ENCODE results near the gene R3HDM4.
"Not testable (repeated sequence)": the region's sequence is repeated elsewhere in the genome, so short reads cannot be mapped to it uniquely, and the experiment has no call there.

R3HDM4 gene

GRCh38 chr19:858284-858683, 54.7 kb downstream of the R3HDM4 start:
- DNase-seq (ENCODE audit: low read depth): no peak

GRCh38 chr19:855566-856120, 57.4 kb downstream of the R3HDM4 start:
- DNase-seq (ENCODE audit: low read depth): no peak

- no peak for DNase-seq (ENCODE audit: low read depth)
These were observed 57.9 kb downstream of the R3HDM4 start for GRCh38 chr19:855142-855541.

GRCh38 chr19:854549-854948, 58.5 kb downstream of the R3HDM4 start:
- no peak for DNase-seq (ENCODE audit: low read depth)

DNA sequence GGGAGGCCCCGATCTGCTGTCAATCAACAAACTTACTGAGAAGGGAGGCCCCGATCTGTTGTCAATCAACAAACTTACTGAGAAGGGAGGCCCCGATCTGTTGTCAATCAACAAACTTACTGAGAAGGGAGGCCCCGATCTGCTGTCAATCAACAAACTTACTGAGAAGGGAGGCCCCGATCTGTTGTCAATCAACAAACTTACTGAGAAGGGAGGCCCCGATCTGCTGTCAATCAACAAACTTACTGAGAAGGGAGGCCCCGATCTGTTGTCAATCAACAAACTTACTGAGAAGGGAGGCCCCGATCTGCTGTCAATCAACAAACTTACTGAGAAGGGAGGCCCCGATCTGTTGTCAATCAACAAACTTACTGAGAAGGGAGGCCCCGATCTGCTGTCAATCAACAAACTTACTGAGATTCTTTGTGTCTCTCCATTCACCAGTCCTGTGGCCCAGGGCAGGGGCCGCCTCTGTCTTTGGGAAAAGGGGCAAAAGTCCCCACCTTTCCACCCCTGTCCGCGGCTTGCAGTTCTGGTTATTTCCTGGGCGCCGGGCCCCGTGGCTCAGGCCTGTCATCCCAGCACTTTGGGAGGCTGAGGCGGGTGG, 59.3 kb downstream of the R3HDM4 start:
- DNase-seq (ENCODE audit: low read depth): not testable (repeated sequence)

DNA sequence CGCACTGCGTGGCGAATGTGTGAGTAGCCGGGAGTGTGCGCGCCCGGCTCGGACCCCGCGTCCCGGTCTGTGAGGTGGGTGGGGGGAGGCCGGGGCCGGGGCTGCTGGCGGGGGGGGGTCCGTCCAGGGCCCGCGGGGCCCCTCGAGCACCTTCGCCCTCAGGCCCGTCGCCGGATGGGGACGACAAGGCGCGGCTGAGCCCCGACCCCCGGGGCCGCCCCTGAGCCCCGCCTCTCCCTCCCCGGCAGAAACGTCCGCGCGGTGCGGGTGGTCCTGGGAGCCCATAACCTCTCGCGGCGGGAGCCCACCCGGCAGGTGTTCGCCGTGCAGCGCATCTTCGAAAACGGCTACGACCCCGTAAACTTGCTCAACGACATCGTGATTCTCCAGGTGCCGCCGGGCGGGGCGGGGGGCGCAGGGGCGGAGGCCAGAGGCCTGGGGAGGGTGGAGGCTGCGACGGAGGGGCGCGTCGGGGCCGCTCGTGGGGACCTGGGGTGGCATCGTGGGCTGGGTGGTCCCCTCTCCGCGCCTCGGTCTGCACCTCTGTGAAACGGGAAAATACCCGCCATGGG, 59.9 kb downstream of the R3HDM4 start:
- DNase-seq (ENCODE audit: low read depth): no peak

DNA sequence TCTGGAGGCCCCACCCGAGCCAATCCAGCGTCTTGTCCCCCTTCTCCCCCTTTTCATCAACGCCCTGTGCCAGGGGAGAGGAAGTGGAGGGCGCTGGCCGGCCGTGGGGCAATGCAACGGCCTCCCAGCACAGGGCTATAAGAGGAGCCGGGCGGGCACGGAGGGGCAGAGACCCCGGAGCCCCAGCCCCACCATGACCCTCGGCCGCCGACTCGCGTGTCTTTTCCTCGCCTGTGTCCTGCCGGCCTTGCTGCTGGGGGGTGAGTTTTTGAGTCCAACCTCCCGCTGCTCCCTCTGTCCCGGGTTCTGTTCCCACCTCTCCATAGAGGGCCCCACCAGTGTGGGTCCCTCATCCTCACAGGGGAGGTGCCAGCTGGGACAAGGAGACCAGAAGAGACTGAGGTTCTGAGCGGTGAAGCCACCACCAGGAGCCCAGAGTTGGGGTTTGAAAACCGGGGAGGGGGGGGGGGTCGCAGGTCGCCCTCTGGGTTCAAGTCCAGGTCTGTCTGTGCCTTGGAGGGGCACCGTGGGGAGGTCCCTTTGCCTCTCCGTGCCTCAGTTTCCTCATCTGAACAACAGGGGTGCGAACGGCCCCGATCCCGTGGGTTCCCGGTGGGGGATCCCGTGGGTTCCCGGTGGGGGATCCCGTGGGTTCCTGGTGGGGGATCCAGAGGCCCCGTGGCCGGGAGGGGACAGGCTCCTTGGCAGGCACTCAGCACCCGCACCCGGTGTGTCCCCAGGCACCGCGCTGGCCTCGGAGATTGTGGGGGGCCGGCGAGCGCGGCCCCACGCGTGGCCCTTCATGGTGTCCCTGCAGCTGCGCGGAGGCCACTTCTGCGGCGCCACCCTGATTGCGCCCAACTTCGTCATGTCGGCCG, 60.6 kb downstream of the R3HDM4 start, which contains the start of gene ELANE:
Gene ELANE (plus strand): TSS at position 168 of the 878 bp plus-strand sequence. CDS start 26 bp downstream, at position 194.
- no peak for DNase-seq (ENCODE audit: low read depth)

- no peak for DNase-seq (ENCODE audit: low read depth)
These were observed 62.1 kb downstream of the R3HDM4 start for GRCh38 chr19:850979-851335.

DNA sequence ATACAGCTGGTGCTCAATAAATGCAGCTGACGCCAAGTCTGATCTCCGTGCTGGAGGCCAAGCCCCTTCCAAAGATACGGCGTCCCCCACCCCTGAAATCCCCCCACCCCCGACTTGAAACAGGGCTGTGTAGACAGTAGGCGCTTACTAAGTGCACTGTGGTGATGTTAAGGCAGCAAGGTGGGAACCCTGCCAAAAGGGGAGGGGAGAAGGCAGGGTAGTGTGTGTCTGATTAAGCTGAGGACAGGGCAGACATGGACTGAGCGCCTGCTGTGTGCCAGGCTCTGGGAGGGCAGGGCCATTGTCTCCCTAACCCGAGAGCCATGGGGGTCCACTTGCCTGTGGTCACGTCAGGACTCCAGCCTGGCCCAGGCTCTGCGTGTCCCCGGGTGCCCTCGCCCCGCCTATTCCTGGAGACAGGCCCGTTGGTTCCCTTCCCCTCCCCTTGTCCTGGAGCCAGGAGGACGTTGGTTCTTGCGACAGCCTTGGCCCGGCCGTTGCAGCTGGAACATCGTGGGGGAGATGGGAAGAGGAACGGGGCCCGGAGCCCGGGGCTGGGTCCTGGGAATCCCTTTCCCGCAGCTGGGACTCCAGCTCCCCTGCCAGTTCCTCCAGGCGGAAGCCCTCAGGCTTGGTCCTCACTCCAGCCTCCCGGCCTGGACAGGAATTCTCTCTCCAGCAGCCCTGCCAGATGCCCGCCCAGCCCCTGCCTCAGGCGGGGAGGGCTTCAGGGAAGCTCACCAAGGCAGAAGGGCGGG, 62.6 kb downstream of the R3HDM4 start:
- DNase-seq (ENCODE audit: low read depth): no peak

DNA sequence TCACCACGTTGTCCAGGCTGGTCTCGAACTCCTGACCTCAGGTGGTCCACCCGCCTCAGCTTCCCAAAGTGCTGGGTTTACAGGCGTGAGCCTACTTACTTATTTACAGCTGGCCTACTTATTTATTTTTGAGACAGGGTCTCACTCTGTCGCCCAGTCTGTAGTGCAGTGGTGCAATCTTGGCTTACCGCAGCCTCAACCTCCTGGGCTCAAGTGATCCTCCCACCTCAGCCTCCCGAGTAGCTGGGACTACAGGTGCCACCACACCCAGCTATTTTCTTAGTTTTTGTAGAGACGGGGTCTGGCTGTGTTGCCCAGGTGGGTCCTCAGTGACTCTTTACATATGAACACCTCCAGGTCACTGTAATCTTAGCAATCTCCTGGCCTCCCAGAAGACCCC, 63.8 kb downstream of the R3HDM4 start:
- not testable (repeated sequence) for DNase-seq (ENCODE audit: low read depth)

GRCh38 chr19:848386-848921, 64.6 kb downstream of the R3HDM4 start:
- no peak for DNase-seq (ENCODE audit: low read depth)

All from activated T-cell treated with anti-CD3 and anti-CD28 coated beads for 1 hour (primary cell).